OCI-LY7 (cell line): Measurements from ENCODE around the gene MAP2K1.

Experiments used
- EZH2phosphoT487 ChIP-seq: fragments of 200-600 bp; sonication (generic); IDR thresholded peaks from 2 replicates; pipeline ENCODE4 v1.6.1; 2018; ENCODE audit warnings: low read depth, borderline replicate concordance, mild to moderate bottlenecking, mixed run types, antibody characterized with exemption, low read length, moderate library complexity, mixed read lengths
- TF ChIP-seq, protein P1 (sequence below): fragments of 200-600 bp; sonication (generic); conservative IDR thresholded peaks from 2 replicates; pipeline ENCODE4 v1.5.1; 2014; ENCODE audit warnings: mild to moderate bottlenecking, antibody characterized with exemption, low read length, moderate library complexity, mixed read lengths

DNA sequence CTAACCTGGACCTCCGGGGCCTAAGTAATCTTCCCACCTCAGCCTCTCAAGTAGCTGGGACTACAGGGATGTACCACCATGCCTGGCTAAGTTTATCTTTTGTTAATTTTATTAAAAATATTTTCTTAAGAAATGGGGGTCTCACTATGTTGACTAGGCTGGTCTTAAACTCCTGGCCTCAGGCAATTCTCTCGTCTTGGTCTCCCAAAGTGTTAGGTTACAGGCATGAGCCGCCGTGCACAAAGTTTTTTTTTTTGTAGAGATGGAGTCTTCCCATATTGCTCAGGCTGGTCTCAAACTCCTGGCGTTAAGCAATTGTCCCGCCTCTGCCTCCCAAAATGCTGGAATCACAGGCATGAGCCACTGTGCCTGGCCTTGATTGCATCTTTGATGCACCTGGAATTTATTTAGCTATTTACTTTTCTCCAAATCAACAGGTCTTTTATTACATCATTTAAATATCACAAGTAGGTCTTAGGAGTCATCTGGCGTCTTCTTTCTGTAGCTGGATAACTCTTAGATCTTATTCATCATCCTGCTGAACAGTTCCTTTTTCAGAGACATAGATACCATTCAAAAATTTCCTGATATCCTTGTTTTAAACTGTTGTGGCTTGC lies 7.8 kb upstream of the MAP2K1 start:
- TF ChIP-seq, protein P1, sequence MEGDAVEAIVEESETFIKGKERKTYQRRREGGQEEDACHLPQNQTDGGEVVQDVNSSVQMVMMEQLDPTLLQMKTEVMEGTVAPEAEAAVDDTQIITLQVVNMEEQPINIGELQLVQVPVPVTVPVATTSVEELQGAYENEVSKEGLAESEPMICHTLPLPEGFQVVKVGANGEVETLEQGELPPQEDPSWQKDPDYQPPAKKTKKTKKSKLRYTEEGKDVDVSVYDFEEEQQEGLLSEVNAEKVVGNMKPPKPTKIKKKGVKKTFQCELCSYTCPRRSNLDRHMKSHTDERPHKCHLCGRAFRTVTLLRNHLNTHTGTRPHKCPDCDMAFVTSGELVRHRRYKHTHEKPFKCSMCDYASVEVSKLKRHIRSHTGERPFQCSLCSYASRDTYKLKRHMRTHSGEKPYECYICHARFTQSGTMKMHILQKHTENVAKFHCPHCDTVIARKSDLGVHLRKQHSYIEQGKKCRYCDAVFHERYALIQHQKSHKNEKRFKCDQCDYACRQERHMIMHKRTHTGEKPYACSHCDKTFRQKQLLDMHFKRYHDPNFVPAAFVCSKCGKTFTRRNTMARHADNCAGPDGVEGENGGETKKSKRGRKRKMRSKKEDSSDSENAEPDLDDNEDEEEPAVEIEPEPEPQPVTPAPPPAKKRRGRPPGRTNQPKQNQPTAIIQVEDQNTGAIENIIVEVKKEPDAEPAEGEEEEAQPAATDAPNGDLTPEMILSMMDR: no peak
- no peak for TF ChIP-seq EZH2phosphoT487
